ENCODE results near the gene PRPF40B. TPM values are rescaled to one million over a fixed set of nuclear protein-coding genes. Genes with fewer than 3 reads are reported as not detected.

The PRPF40B gene
- total RNA-seq, 1 donor from 2014 or later, result 28.9 TPM

DNA sequence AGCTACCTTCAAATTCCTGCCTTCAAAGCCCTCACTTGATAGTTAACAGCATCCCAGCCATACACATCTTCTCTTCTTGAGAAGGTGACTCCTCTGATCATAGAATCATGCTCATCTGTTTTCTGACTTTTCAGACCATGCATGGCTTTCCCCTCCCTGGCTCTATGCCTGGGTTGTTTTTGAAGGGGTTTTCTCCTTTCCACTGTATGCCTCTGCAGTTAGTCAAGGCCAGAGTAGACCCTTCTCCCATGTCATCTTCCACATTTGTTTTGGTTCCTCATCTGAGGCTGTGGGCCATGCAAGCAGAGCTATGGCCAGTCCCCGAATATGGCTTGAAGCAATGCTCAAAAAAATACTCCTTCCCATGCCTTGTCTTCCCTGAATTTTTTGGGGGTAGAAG lies 41.2 kb upstream of the PRPF40B start:
- DNase-seq (ENCODE audit: extremely low spot score, unreplicated experiment), result no peak
- Mint-ChIP-seq H3K27me3 (ENCODE audit: unreplicated experiment) (no peaks in the 10 kb centered on the region), H3K9me3 (ENCODE audit: unreplicated experiment) (no peaks in the 10 kb centered on the region), H3K4me3 (ENCODE audit: unreplicated experiment) (no peak overlapping the region), H3K4me1 (ENCODE audit: unreplicated experiment) (peaks cover 47% of the 10 kb centered on the region), H3K36me3 (ENCODE audit: unreplicated experiment) (peaks cover 2% of the 10 kb centered on the region), H3K27ac (ENCODE audit: unreplicated experiment) (peak overlapping the region; percentile 20)
- TF ChIP-seq, protein P1, sequence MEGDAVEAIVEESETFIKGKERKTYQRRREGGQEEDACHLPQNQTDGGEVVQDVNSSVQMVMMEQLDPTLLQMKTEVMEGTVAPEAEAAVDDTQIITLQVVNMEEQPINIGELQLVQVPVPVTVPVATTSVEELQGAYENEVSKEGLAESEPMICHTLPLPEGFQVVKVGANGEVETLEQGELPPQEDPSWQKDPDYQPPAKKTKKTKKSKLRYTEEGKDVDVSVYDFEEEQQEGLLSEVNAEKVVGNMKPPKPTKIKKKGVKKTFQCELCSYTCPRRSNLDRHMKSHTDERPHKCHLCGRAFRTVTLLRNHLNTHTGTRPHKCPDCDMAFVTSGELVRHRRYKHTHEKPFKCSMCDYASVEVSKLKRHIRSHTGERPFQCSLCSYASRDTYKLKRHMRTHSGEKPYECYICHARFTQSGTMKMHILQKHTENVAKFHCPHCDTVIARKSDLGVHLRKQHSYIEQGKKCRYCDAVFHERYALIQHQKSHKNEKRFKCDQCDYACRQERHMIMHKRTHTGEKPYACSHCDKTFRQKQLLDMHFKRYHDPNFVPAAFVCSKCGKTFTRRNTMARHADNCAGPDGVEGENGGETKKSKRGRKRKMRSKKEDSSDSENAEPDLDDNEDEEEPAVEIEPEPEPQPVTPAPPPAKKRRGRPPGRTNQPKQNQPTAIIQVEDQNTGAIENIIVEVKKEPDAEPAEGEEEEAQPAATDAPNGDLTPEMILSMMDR (IDR thresholded peaks at IDR 0.05), result no peak

DNA sequence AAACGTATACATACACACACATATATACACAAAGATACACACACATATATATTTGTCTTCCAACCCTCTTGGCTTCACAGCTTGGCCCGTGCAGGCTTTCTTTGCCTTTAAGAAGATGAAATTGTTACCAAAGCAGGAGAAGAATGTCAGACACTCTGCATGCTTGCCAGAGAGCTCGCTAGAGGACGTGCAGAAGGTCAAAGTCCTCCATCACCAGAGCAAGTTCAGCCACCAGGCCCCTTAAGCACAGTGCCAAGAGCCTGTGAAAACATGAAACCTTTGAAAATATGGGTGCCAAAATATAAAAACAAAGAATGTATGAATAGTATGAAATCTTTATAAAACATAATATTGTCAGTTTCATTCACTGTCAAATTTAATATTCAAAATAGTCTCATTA lies 40.5 kb upstream of the PRPF40B start:
- no peak overlapping the region for H3K4me3 Mint-ChIP-seq (ENCODE audit: unreplicated experiment)
- H3K27me3 Mint-ChIP-seq (ENCODE audit: unreplicated experiment), result no peaks in the 10 kb centered on the region
- H3K36me3 Mint-ChIP-seq (ENCODE audit: unreplicated experiment), result peaks cover 2% of the 10 kb centered on the region
- no peak for DNase-seq (ENCODE audit: extremely low spot score, unreplicated experiment)
- TF ChIP-seq, protein P1 (IDR thresholded peaks at IDR 0.05), result no peak
- H3K4me1 Mint-ChIP-seq (ENCODE audit: unreplicated experiment), result peaks cover 47% of the 10 kb centered on the region
- H3K27ac Mint-ChIP-seq (ENCODE audit: unreplicated experiment), result peak overlapping the region; percentile 67
- no peaks in the 10 kb centered on the region for H3K9me3 Mint-ChIP-seq (ENCODE audit: unreplicated experiment)

DNA sequence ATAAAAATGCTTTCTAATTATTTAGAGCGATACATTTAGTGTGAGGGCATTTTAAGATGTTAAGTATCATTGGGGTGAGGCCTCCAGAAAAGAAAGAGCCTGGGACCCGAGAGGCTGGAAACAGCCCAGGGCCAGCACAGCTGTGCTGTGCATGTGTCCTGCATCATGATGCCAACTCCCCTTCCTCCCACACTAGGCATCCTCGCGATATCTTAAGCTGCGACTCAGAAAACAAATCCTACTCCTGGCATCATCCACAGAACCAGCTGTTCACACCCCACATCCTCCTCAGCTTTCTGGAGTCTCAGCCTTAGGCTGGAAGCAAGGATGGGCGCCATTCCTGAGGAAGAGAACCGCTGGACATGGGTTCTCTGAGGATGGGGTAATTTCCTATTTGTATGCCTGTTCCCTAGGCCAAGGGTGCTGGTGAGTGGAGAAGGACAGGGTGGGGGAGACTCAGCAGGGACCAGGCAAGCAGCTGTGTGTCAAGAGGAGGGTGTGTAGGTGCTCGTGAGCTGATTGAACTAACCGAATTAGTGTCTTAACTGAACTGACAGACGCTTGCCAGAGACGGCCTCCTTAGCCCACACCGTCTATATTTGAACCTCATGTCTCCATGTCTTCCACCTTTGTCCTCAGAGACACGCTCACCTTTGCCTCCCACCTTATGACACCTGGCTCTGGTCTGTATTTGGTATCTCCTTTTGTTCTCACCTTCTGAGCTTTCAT lies 39.8 kb upstream of the PRPF40B start:
- Mint-ChIP-seq H3K9me3 (ENCODE audit: unreplicated experiment) (no peaks in the 10 kb centered on the region), H3K4me1 (ENCODE audit: unreplicated experiment) (peaks cover 48% of the 10 kb centered on the region), H3K36me3 (ENCODE audit: unreplicated experiment) (peaks cover 3% of the 10 kb centered on the region), H3K27ac (ENCODE audit: unreplicated experiment) (peak overlapping the region; percentile 67), H3K4me3 (ENCODE audit: unreplicated experiment) (no peak overlapping the region), H3K27me3 (ENCODE audit: unreplicated experiment) (no peaks in the 10 kb centered on the region)
- TF ChIP-seq, protein P1 (IDR thresholded peaks at IDR 0.05), result no peak
- DNase-seq (ENCODE audit: extremely low spot score, unreplicated experiment), result no peak

DNA sequence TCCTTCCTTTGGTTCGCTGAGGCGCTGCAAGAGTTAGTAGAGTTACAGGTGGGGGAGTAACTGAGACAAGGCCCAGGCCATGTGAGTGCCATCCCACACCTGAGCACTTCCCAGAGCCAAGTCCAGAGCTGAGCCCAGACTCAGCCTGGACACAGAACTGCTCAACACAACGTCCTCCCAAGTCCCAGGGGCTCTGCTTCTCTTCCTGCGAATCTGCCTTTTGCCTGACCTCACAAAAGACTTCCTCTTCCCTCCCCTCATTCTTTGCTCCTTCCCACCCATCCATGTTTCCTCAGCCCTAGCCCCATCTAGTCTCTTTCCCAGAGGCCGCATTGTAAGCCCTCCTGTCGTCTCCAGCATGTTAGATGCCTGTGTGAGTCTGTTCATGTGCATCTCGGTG lies 38.8 kb upstream of the PRPF40B start:
- TF ChIP-seq, protein P1 (IDR thresholded peaks at IDR 0.05), result no peak
- Mint-ChIP-seq H3K27ac (ENCODE audit: unreplicated experiment) (no peak overlapping the region), H3K4me1 (ENCODE audit: unreplicated experiment) (peaks cover 55% of the 10 kb centered on the region), H3K4me3 (ENCODE audit: unreplicated experiment) (no peak overlapping the region), H3K9me3 (ENCODE audit: unreplicated experiment) (no peaks in the 10 kb centered on the region), H3K27me3 (ENCODE audit: unreplicated experiment) (no peaks in the 10 kb centered on the region), H3K36me3 (ENCODE audit: unreplicated experiment) (peaks cover 3% of the 10 kb centered on the region)
- no peak for DNase-seq (ENCODE audit: extremely low spot score, unreplicated experiment)

DNA sequence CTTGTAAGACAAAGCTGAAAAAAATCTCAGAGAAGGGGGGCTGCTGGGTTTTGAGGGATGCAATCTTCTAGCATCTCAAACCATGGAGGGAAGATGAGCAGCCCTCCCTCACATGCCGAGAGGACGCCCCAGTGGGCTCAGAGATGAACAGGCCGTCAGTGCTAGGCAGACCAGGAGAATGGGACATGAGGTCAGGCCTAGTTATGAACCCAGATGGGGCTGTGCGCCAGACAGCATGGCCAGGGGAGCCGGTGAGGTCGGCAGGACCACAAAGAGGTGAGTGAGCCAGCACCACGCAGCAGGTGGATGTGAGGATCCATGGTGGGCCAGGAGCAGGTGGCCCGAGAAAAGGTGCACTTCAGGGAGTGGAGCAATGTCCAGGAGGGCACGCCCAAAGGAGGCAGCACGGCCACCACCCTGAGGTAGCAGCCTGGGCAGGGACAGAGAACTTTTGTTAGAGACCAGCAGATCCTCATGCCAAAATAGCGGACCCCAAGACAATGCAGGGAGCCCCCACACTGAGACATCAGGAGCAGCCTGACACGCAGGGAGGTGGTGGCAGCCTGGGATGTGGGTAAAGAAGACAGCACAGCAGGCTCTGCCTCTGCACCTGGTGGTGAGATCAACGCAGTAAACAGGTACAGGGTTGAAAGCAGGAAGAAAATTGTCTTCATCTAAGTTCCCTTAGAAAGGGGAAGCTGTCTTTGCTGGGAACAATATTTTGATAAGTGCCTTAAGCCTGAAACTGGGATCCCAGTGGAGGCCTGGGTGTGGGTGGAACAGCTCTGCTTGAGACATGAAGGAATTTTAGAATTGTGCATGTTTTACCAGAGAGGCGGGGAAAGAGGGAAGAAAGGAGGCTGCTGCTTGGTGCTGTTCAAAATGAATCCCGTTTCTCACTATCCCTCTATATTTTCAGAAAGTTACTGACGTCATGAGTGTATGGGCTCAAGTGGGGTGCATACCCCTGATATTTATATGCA lies 37.6 kb upstream of the PRPF40B start:
- no peak overlapping the region for H3K4me3 Mint-ChIP-seq (ENCODE audit: unreplicated experiment)
- no peaks in the 10 kb centered on the region for H3K27me3 Mint-ChIP-seq (ENCODE audit: unreplicated experiment)
- H3K4me1 Mint-ChIP-seq (ENCODE audit: unreplicated experiment), result peaks cover 54% of the 10 kb centered on the region
- DNase-seq (ENCODE audit: extremely low spot score, unreplicated experiment), result no peak
- TF ChIP-seq, protein P1 (IDR thresholded peaks at IDR 0.05), result no peak
- H3K36me3 Mint-ChIP-seq (ENCODE audit: unreplicated experiment), result peaks cover 3% of the 10 kb centered on the region
- H3K9me3 Mint-ChIP-seq (ENCODE audit: unreplicated experiment), result no peaks in the 10 kb centered on the region
- H3K27ac Mint-ChIP-seq (ENCODE audit: unreplicated experiment), result peak overlapping the region; percentile 60

Data from osteocyte (in vitro differentiated cells).